Measurements from ENCODE around the gene SERGEF. TPM values are rescaled to one million over a fixed set of nuclear protein-coding genes. Genes with fewer than 3 reads are reported as not detected.

The SERGEF gene
- total and polyA plus RNA-seq, 2 of the 4 experiments (the other 2 are of a cell fraction) = 12.2 to 18.1 TPM

- no peak overlapping the region for H4K8ac ChIP-seq (ENCODE audit: low read depth in 2 of 2, low read length in 2 of 2)
- 0 out of 2 replicates have a peak overlapping the region, but pooled peaks have one; percentile 64 for H2BK120ac ChIP-seq (ENCODE audit: low read depth, low read length)
- peak overlapping the region; percentile 56; the same call in 1 of the 2 replicates for H3K4me2 ChIP-seq (ENCODE audit: low read depth, low read length)
- no CpG with 5 or more reads among the region's 1 CpG for WGBS, 2 experiments (ENCODE audit: extremely low coverage in 2 of 2, insufficient read length in 1 of 2)
- no peak overlapping the region for H2BK20ac ChIP-seq (ENCODE audit: low read depth, low read length)
- ATAC-seq (ENCODE audit: low read depth) (peak; percentile 44), DNase-seq (peak; percentile 92)
- H3K79me1 ChIP-seq (ENCODE audit: low read depth in 1 of 2, low read length in 2 of 2) = peaks cover 0 to 13% of the 10 kb centered on the region in 2 experiments; a peak in 1 of 4 replicates
- H3K9ac ChIP-seq (ENCODE audit: low read depth, low read length) = no peak overlapping the region
- BruUV-seq (replicated peaks) = no TSS peak
- H2AK5ac ChIP-seq (ENCODE audit: low read depth, low read length) = no peak overlapping the region
- no peak overlapping the region for H2AK9ac ChIP-seq (replicated peaks; ENCODE audit: low read depth, low read length, poor library complexity)
- H3K9me3 ChIP-seq (ENCODE audit: control insufficient read depth, insufficient read depth, low read length) = no peaks in the 10 kb centered on the region
- H4K5ac ChIP-seq (ENCODE audit: low read depth, low read length) = no peak overlapping the region
- no peak overlapping the region for H3K27ac ChIP-seq (ENCODE audit: insufficient read depth, low read length)
- ChIA-PET POLR2A (ENCODE audit: unreplicated experiment) (no interaction called here), CTCF (no interaction called here)
- H3K27me3 ChIP-seq (ENCODE audit: control insufficient read depth, insufficient read depth, low read length) = no peaks in the 10 kb centered on the region
- no peak overlapping the region; the same call in 1 of the 2 replicates for H3K4ac ChIP-seq (ENCODE audit: low read depth, low read length)
- dilution Hi-C loops (cut with HindIII; ENCODE audit: low sequenced_read_pairs, unreplicated experiment) (no loop called here), in situ Hi-C loops (cut with MboI; ENCODE audit: low sequenced_read_pairs) (no loop called here), intact Hi-C loops (cut with micrococcal nuclease) (no loop called here)
- no peaks in the 10 kb centered on the region for H3K36me3 ChIP-seq (ENCODE audit: control insufficient read depth, insufficient read depth, low read length)
- H3K56ac ChIP-seq (ENCODE audit: extremely low read depth, insufficient read depth, low read length) = no peak overlapping the region
- H2BK15ac ChIP-seq (ENCODE audit: low read depth, low read length) = no peak overlapping the region
- H3K4me1 ChIP-seq (ENCODE audit: control insufficient read depth, insufficient read depth, low read length) = peaks cover 20% of the 10 kb centered on the region
- H2AFZ ChIP-seq (replicated peaks; ENCODE audit: low read length, poor library complexity) = no peak overlapping the region
- H3K9me1 ChIP-seq (ENCODE audit: insufficient read depth, low read length) = peaks cover 33% of the 10 kb centered on the region
- H3K14ac ChIP-seq (replicated peaks; ENCODE audit: low read depth, low read length) = no peak overlapping the region
- H3K23ac ChIP-seq (ENCODE audit: low read depth, low read length) = no peak overlapping the region
- TF ChIP-seq MAFK (IDR thresholded peaks at IDR 0.05; ENCODE audit: low read depth, low read length) = no peak
- peak; percentile 97 for TF ChIP-seq FOS (IDR thresholded peaks at IDR 0.05; ENCODE audit: low read depth, low read length)
- peak; percentile 41; the same call in 1 of the 2 replicates for TF ChIP-seq BHLHE40 (IDR thresholded peaks at IDR 0.05; ENCODE audit: low read depth, low read length)
- no peak for TF ChIP-seq MXI1 (IDR thresholded peaks at IDR 0.05; ENCODE audit: borderline replicate concordance, low read depth, low read length)
- no peak for TF ChIP-seq CHD1 (IDR thresholded peaks at IDR 0.05; ENCODE audit: low read depth, low read length)
- TF ChIP-seq CTCF (conservative IDR thresholded peaks at IDR 0.05; ENCODE audit: low read depth, low read length) = no peak
- TF ChIP-seq RCOR1 (IDR thresholded peaks at IDR 0.05; ENCODE audit: insufficient replicate concordance, low read length) = no peak
- TF ChIP-seq NFE2L2 (IDR thresholded peaks at IDR 0.05; ENCODE audit: low read depth, low read length) = peak; percentile 69
- TF ChIP-seq POLR2A (IDR thresholded peaks at IDR 0.05; ENCODE audit: low read depth, low read length) = no peak
- TF ChIP-seq CEBPB (IDR thresholded peaks at IDR 0.05; ENCODE audit: low read depth, low read length) = peak; percentile 84
- no peak for TF ChIP-seq MAZ (IDR thresholded peaks at IDR 0.05; ENCODE audit: borderline replicate concordance, low read depth, low read length)
- TF ChIP-seq USF2 (IDR thresholded peaks at IDR 0.05; ENCODE audit: low read depth, low read length) = no peak
- no peak for TF ChIP-seq RFX5 (IDR thresholded peaks at IDR 0.05; ENCODE audit: low read depth, low read length)
- TF ChIP-seq RAD21 (IDR thresholded peaks at IDR 0.05; ENCODE audit: low read length) = no peak
- TF ChIP-seq SMC3 (IDR thresholded peaks at IDR 0.05; ENCODE audit: low read depth, low read length) = no peak
- TF ChIP-seq, protein P1, sequence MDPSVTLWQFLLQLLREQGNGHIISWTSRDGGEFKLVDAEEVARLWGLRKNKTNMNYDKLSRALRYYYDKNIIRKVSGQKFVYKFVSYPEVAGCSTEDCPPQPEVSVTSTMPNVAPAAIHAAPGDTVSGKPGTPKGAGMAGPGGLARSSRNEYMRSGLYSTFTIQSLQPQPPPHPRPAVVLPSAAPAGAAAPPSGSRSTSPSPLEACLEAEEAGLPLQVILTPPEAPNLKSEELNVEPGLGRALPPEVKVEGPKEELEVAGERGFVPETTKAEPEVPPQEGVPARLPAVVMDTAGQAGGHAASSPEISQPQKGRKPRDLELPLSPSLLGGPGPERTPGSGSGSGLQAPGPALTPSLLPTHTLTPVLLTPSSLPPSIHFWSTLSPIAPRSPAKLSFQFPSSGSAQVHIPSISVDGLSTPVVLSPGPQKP (IDR thresholded peaks at IDR 0.05; ENCODE audit: borderline replicate concordance, low read depth, low read length) = no peak
- no peak overlapping the region; the same call in 1 of the 2 replicates for H3K18ac ChIP-seq (ENCODE audit: low read depth, low read length)
- no peak overlapping the region for H4K91ac ChIP-seq (ENCODE audit: insufficient read depth, low read depth, low read length)
- no peak overlapping the region for H3K4me3 ChIP-seq (ENCODE audit: insufficient read depth, low read depth, low read length)
- H4K20me1 ChIP-seq (ENCODE audit: insufficient read depth, low read length) = no peaks in the 10 kb centered on the region
- H2BK5ac ChIP-seq (ENCODE audit: low read depth, low read length, poor library complexity, severe bottlenecking) = peak overlapping the region; percentile 60
Measured at GRCh38 chr11:17790453-17790852, 222.4 kb downstream of the SERGEF start.

Data from IMR-90 (cell line).